IPS DF 6.9 (cell line): Measurements from ENCODE around the gene ARHGEF25.
"Not testable (repeated sequence)": the region's sequence is repeated elsewhere in the genome, so short reads cannot be mapped to it uniquely, and the experiment has no call there.

ENCODE experiments used
- DNase-seq: peaks from one replicate; pipeline ENCODE4 v3.0.0-alpha.2; 2013; ENCODE audit warnings: low read depth, low spot score
- H3K27ac ChIP-seq: one replicate; pipeline ENCODE4 v1.5.1; 2013; ENCODE audit warnings: low read length, control low read depth
- H3K27me3 ChIP-seq: 2 replicates; pipeline ENCODE4 v1.6.1; 2013; ENCODE audit warnings: mild to moderate bottlenecking, low read length; ENCODE audit not compliant: control insufficient read depth, insufficient read depth
- H3K36me3 ChIP-seq: 2 replicates; pipeline ENCODE4 v1.6.1; 2013; ENCODE audit warnings: low read length; ENCODE audit not compliant: control insufficient read depth, insufficient read depth
- H3K4me1 ChIP-seq: 2 replicates; pipeline ENCODE4 v1.6.1; 2013; ENCODE audit warnings: low read length; ENCODE audit not compliant: control insufficient read depth, insufficient read depth
- H3K4me3 ChIP-seq: 2 replicates; pipeline ENCODE4 v1.5.1; 2013; ENCODE audit warnings: mild to moderate bottlenecking, low read length
- H3K9me3 ChIP-seq: 2 replicates; pipeline ENCODE4 v1.6.1; 2013; ENCODE audit warnings: low read length, inconsistent platforms; ENCODE audit not compliant: control insufficient read depth, insufficient read depth
- WGBS: extraction: QIAGEN DNeasy Blood & Tissue Kit; methylation state at CpG from one replicate; pipeline ENCODE4 v1.1.7; 2013; ENCODE audit warnings: mixed read lengths, missing lambda C conversion rate; ENCODE audit not compliant: insufficient read length, insufficient coverage; 5-methylcytosine and 5-hydroxymethylcytosine counted together

Gene ARHGEF25

DNA sequence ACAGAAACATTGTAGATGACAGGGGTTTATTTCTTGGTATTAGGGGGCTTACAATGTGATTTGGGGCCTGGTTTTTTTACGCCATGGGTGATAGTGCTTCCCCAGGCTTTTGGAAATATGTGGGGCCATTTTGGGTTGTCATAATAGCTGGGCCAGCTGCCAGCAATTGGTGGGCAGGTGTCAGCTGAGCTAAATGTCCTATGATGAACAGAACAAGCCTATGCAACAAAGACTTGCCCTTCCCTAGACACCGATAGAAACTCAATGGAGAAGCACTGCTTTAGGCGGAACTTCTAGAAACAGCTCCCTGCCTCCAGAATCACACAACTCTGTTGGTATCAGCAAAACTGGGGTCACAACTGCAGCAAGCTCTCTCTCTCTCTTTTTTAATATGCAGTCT is 26.9 kb downstream of the ARHGEF25 start:
- Histone ChIP-seq H3K27me3 (no peaks in the 10 kb centered on the region; the same call in 1 of the 2 replicates), H3K36me3 (no peaks in the 10 kb centered on the region), H3K9me3 (no peaks in the 10 kb centered on the region), H3K4me3 (no peak overlapping the region), H3K4me1 (no peaks in the 10 kb centered on the region; the same call in 1 of the 2 replicates), H3K27ac (no peak overlapping the region)
- WGBS: no CpG with 5 or more reads among the region's 3 CpGs
- no peak for DNase-seq

DNA sequence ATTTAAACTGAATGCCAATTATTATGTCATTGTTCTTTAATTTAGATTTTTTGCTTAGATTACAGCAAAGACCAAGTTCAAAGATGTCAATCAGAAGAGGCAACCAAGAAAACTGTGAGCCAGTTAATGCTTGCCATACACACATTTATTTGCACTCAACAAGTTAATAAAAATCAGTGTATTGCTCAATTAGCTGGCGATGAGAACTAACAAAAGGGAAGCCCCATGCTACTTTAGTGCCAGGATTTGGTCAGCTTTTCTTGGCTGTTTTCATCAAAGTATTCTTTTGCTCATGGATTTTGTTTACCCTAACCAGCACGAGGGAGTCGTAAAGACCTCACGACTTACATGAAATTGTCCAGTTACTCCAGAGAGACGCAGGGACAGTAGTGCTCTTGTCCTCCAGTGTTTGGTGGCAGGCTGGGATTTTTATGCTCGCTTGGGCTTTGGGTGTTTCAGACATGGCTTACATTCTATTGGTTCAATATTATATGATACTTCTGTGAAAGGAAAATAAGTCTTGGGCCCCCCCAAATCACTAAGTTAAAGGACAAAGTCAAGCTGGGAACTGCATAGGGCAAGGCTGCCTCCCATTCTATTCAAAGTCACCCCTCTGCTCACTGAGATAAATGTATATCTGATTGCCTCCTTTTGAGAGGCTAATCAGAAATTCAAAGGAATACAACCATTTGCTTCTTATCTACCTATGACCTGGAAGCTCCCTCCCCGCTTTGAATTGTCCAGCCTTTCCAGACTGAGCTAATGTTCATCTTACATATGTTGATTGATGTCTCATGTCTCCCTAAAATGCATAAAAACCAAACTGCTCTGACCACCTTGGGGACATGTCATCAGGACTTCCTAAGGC is 29.2 kb downstream of the ARHGEF25 start:
- WGBS: no CpG with 5 or more reads among the region's 7 CpGs
- H3K4me1 ChIP-seq: no peaks in the 10 kb centered on the region; the same call in 1 of the 2 replicates
- no peaks in the 10 kb centered on the region for H3K36me3 ChIP-seq
- H3K27me3 ChIP-seq: no peaks in the 10 kb centered on the region
- H3K9me3 ChIP-seq: no peaks in the 10 kb centered on the region
- DNase-seq: no peak
- H3K4me3 ChIP-seq: no peak overlapping the region
- no peak overlapping the region for H3K27ac ChIP-seq

- H3K9me3 ChIP-seq: no peaks in the 10 kb centered on the region
- no peaks in the 10 kb centered on the region for H3K27me3 ChIP-seq
- no peaks in the 10 kb centered on the region; the same call in 1 of the 2 replicates for H3K4me1 ChIP-seq
- no peak overlapping the region for H3K27ac ChIP-seq
- no peaks in the 10 kb centered on the region for H3K36me3 ChIP-seq
- H3K4me3 ChIP-seq: no peak overlapping the region
- WGBS: no CpG with 5 or more reads among the region's 5 CpGs
- DNase-seq: no peak
Measured at GRCh38 chr12:57641699-57642442, 30.6 kb downstream of the ARHGEF25 start.

GRCh38 chr12:57645990-57646658 is 34.9 kb downstream of the ARHGEF25 start:
- DNase-seq, H3K9me3 ChIP-seq, H3K4me3 ChIP-seq, H3K4me1 ChIP-seq, H3K27me3 ChIP-seq, H3K36me3 ChIP-seq, H3K27ac ChIP-seq: not testable (repeated sequence)
- WGBS: no CpG with 5 or more reads among the region's 13 CpGs

DNA sequence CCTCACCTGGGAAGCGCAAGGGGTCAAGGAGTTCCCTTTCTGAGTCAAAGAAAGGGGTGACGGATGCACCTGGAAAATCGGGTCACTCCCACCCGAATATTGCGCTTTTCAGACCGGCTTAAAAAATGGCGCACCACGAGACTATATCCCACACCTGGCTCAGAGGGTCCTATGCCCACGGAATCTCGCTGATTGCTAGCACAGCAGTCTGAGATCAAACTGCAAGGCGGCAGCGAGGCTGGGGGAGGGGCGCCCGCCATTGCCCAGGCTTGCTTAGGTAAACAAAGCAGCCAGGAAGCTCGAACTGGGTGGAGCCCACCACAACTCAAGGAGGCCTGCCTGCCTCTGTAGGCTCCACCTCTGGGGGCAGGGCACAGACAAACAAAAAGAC is 35.4 kb downstream of the ARHGEF25 start:
- DNase-seq, H3K27ac ChIP-seq, H3K27me3 ChIP-seq, H3K4me1 ChIP-seq, H3K4me3 ChIP-seq, H3K36me3 ChIP-seq, H3K9me3 ChIP-seq: not testable (repeated sequence)
- no CpG with 5 or more reads among the region's 15 CpGs for WGBS

DNA sequence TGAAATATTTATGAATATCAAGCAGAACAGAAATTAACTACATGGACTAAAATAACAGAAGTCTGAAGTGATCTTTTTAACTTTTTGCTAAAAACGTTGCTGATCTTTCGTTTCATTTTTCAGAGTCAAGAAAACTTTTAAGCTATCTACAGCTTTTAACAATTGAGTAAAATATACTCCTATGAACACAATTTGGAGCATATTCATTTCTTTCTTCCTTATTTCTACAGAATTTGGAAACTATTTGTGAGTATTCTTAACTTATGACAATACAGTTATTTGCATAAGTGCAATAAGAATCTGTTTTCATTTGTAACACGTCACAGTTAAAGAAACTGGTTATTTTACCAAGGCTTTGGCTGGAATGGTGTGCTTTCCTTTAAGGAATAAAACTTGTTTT is 42.8 kb downstream of the ARHGEF25 start:
- no CpG with 5 or more reads among the region's 3 CpGs for WGBS
- Histone ChIP-seq H3K4me3 (no peak overlapping the region), H3K36me3 (no peaks in the 10 kb centered on the region), H3K27me3 (no peaks in the 10 kb centered on the region), H3K9me3 (no peaks in the 10 kb centered on the region), H3K4me1 (no peaks in the 10 kb centered on the region), H3K27ac (no peak overlapping the region)
- DNase-seq: no peak

- Histone ChIP-seq H3K4me1 (no peaks in the 10 kb centered on the region), H3K4me3 (no peak overlapping the region), H3K27me3 (no peaks in the 10 kb centered on the region), H3K36me3 (no peaks in the 10 kb centered on the region), H3K27ac (no peak overlapping the region), H3K9me3 (no peaks in the 10 kb centered on the region)
- no CpG with 5 or more reads among the region's 23 CpGs for WGBS
- DNase-seq: no peak
Measured at GRCh38 chr12:57655541-57656240, 44.5 kb downstream of the ARHGEF25 start.

DNA sequence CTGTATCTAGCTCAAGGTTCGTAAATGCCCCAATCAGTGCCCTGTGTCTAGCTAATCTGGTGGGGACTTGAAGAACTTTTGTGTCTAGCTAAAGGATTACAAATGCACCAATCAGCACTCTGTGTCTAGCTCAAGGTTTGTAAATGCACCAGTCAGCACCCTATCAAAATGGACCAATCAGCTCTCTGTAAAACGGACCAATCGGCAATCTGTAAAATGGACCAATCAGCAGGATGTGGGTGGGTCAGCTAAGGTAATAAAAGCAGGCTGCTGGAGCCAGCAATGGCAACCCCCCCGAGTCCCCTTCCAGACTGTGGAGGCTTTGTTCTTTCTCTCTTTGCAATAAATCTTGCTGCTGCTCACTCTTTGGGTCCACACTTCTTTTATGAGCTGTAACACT is 45.2 kb downstream of the ARHGEF25 start:
- H3K4me3 ChIP-seq, DNase-seq, H3K27ac ChIP-seq, H3K9me3 ChIP-seq, H3K27me3 ChIP-seq, H3K36me3 ChIP-seq, H3K4me1 ChIP-seq: not testable (repeated sequence)
- no CpG with 5 or more reads among the region's 4 CpGs for WGBS

- DNase-seq: no peak
- no peak overlapping the region for H3K4me3 ChIP-seq
- no peaks in the 10 kb centered on the region for H3K27me3 ChIP-seq
Measured at GRCh38 chr12:57657744-57658143, 46.5 kb downstream of the ARHGEF25 start.

GRCh38 chr12:57658890-57659289 is 47.7 kb downstream of the ARHGEF25 start:
- Histone ChIP-seq H3K27me3 (no peaks in the 10 kb centered on the region), H3K4me1 (no peaks in the 10 kb centered on the region), H3K9me3 (no peaks in the 10 kb centered on the region), H3K27ac (no peak overlapping the region), H3K36me3 (no peaks in the 10 kb centered on the region), H3K4me3 (no peak overlapping the region)
- no peak for DNase-seq
- no CpG with 5 or more reads among the region's 3 CpGs for WGBS

More at GRCh38 chr12:57657744-57658143, 46.5 kb downstream of the ARHGEF25 start:
- Histone ChIP-seq H3K4me1 (no peaks in the 10 kb centered on the region), H3K36me3 (no peaks in the 10 kb centered on the region), H3K9me3 (no peaks in the 10 kb centered on the region), H3K27ac (no peak overlapping the region)
- WGBS: no CpG with 5 or more reads among the region's 3 CpGs
